ENCODE measurements around the gene PPP2CA. TPM values are rescaled to one million over a fixed set of nuclear protein-coding genes. Genes with fewer than 3 reads are reported as not detected.
A peak's percentile ranks its signal among the peaks of the same experiment; 100 is the strongest.

PPP2CA gene
- total and polyA plus RNA-seq, 10 of the 15 experiments (the other 5 are each of a cell fraction or from before 2014, with no cell fraction given): 18.6 to 385 (median 134) TPM

DNA sequence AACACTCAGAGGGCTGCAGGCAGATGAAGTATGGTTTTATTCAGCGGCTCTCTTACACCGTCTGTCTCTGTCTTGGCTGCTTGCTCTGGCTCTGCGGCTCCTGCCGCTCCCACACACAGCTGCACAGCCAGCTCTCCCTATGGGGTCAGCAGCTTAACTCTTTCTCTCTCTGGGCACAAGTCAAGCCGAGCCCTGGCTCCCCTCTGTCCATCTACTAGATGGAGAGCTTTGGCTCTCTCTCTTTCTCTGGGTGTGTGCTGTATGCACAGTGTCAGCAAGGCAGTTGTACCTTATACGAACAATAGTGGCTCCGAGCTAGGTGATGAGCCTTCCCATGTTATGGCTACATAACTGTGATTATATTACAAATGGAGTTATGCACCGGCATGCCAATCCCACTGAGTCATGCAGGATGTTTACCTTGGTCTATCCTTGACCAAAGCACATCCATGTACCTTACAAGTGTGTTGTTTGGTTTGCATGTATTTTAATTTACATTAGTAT is 19.3 kb upstream of the PPP2CA start (continued):
- TF ChIP-seq, protein P1, sequence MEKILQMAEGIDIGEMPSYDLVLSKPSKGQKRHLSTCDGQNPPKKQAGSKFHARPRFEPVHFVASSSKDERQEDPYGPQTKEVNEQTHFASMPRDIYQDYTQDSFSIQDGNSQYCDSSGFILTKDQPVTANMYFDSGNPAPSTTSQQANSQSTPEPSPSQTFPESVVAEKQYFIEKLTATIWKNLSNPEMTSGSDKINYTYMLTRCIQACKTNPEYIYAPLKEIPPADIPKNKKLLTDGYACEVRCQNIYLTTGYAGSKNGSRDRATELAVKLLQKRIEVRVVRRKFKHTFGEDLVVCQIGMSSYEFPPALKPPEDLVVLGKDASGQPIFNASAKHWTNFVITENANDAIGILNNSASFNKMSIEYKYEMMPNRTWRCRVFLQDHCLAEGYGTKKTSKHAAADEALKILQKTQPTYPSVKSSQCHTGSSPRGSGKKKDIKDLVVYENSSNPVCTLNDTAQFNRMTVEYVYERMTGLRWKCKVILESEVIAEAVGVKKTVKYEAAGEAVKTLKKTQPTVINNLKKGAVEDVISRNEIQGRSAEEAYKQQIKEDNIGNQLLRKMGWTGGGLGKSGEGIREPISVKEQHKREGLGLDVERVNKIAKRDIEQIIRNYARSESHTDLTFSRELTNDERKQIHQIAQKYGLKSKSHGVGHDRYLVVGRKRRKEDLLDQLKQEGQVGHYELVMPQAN (conservative IDR thresholded peaks at IDR 0.05): no peak
- TF ChIP-seq ETV6 (conservative IDR thresholded peaks at IDR 0.05 in 1 of 2, IDR thresholded peaks at IDR 0.05 in 1 of 2; ENCODE audit: borderline replicate concordance in 1 of 2, low read depth in 1 of 2): no peak

DNA sequence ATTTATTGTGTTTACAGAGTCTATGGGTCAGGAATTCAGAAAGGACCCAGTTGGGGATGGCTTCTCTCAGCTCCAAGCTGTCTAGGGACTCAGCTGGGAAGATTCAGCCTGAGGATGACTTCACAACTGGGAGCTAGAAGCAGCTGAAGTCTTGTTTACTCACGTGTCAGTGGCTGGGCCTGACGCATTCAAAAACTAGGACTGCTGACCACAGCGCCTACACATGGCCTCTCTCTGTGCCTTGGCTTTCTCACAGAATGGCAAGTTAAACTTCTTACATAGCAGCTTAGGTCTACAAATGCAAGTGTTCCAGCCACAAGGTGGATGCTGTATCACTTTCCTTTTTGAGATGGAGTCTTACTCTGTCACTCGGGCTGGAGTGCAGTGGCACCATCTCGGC is 16.3 kb upstream of the PPP2CA start:
- CTCF ChIA-PET: interaction anchor here (1.1 kb wide), 2 partner anchors 10 to 111 kb away, joined by 3 read pairs; no protein-coding TSS in a partner anchor

More for the DNA sequence above, 16.3 kb upstream of the PPP2CA start:
- Histone ChIP-seq H3K27ac (ENCODE audit: control insufficient read depth, insufficient read depth) (no peak overlapping the region), H3K4me2 (ENCODE audit: control insufficient read depth, insufficient read depth) (no peak overlapping the region), H3K79me2 (ENCODE audit: control insufficient read depth, insufficient read depth, low read length) (no peaks in the 10 kb centered on the region), H4K20me1 (ENCODE audit: control insufficient read depth, insufficient read depth) (no peaks in the 10 kb centered on the region), H3K27me3 (replicated peaks in 1 of 2; ENCODE audit: control insufficient read depth in 2 of 2, insufficient read depth in 2 of 2, low read length in 1 of 2) (no peaks in the 10 kb centered on the region), H3K36me3 (ENCODE audit: control insufficient read depth in 2 of 2, insufficient read depth in 2 of 2, low read length in 1 of 2) (no peaks in the 10 kb centered on the region), H3K4me1 (ENCODE audit: control insufficient read depth, insufficient read depth, low read length) (no peaks in the 10 kb centered on the region), H3K4me3 (no peak overlapping the region), H3K9me3 (replicated peaks; ENCODE audit: control insufficient read depth, insufficient read depth, low read length) (no peaks in the 10 kb centered on the region), H3K9ac (ENCODE audit: control insufficient read depth, insufficient read depth, low read length) (no peak overlapping the region), H2AFZ (ENCODE audit: control insufficient read depth, low read depth, low read length) (no peak overlapping the region; the same call in 1 of the 2 replicates)
- RAD21 ChIA-PET (ENCODE audit: unreplicated experiment): no interaction called here
- FAIRE-seq (no peak), DNase-seq (ENCODE audit: low read depth, low spot score) (no peak), ATAC-seq (no peak)
- SMC1A ChIA-PET (ENCODE audit: uncharacterized antibody, unreplicated experiment): interaction anchor here (0.6 to 1.3 kb wide), 2 partner anchors 17 to 404 kb away, joined by 3 read pairs; no protein-coding TSS in a partner anchor
- POLR2A ChIA-PET: interaction anchor here (0.8 to 2.5 kb wide), 2 partner anchors 15 to 17 kb away, joined by 5 read pairs; partner anchors contain the start of gene PPP2CA
- BruUV-seq (replicated peaks): no TSS peak
- TF ChIP-seq, protein P2, sequence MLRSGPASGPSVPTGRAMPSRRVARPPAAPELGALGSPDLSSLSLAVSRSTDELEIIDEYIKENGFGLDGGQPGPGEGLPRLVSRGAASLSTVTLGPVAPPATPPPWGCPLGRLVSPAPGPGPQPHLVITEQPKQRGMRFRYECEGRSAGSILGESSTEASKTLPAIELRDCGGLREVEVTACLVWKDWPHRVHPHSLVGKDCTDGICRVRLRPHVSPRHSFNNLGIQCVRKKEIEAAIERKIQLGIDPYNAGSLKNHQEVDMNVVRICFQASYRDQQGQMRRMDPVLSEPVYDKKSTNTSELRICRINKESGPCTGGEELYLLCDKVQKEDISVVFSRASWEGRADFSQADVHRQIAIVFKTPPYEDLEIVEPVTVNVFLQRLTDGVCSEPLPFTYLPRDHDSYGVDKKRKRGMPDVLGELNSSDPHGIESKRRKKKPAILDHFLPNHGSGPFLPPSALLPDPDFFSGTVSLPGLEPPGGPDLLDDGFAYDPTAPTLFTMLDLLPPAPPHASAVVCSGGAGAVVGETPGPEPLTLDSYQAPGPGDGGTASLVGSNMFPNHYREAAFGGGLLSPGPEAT (IDR thresholded peaks at IDR 0.05; ENCODE audit: low read depth): no peak
- TF ChIP-seq, protein P3, sequence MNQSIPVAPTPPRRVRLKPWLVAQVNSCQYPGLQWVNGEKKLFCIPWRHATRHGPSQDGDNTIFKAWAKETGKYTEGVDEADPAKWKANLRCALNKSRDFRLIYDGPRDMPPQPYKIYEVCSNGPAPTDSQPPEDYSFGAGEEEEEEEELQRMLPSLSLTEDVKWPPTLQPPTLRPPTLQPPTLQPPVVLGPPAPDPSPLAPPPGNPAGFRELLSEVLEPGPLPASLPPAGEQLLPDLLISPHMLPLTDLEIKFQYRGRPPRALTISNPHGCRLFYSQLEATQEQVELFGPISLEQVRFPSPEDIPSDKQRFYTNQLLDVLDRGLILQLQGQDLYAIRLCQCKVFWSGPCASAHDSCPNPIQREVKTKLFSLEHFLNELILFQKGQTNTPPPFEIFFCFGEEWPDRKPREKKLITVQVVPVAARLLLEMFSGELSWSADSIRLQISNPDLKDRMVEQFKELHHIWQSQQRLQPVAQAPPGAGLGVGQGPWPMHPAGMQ (IDR thresholded peaks at IDR 0.05; ENCODE audit: borderline replicate concordance): no peak
- TF ChIP-seq RUNX3 (IDR thresholded peaks at IDR 0.05; ENCODE audit: low read length) (peak; percentile 60), BHLHE40 (IDR thresholded peaks at IDR 0.05; ENCODE audit: borderline replicate concordance in 1 of 2, low read depth in 2 of 2, low read length in 1 of 2) (peak; percentile 36 to 70; a peak in 2 of 4 replicates)
- intact Hi-C loops (cut with micrococcal nuclease; ENCODE audit: unreplicated experiment) (no loop called here), in situ Hi-C loops (cut with MboI) (no loop called here)
- 71% methylated on average over 5 of the region's 5 CpGs for WGBS (ENCODE audit: insufficient coverage, insufficient replicate concordance, low lambda C conversion rate, missing lambda C conversion rate)

Measured in GM12878 (cell line).